Measurements from ENCODE around the gene MARCHF6.

DNA sequence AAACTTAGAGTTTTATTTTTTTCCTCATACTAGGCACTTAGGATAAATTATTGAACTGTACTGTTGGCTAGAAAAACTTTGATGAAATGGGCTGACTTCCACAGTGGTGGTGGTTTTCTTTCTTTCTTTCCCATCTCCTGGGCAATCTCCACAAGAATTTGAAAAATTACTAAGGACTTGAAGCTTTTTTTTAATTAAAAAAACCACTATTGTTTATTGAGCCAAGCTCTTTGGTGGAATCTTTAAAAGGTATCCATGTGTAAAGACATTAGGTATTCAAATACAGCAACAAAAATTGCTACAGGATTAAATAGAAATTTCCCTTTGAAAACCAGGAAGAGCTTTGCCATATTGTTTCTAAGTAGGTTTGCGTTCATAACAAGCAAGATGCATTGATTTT is 14.1 kb downstream of the MARCHF6 start:
- no peak for TF ChIP-seq EZH2phosphoT487 (IDR thresholded peaks at IDR 0.05; ENCODE audit: insufficient read depth, low read depth)
- TF ChIP-seq EZH2 (IDR thresholded peaks at IDR 0.05; ENCODE audit: insufficient read depth, poor library complexity, severe bottlenecking), result no peak
